ENCODE data around the gene SLC66A1.

SLC66A1 gene

GRCh38 chr1:19313961-19314882 lies 2.1 kb downstream of the SLC66A1 start:
- Histone ChIP-seq H3K9me3 (ENCODE audit: severe bottlenecking) (no peaks in the 10 kb centered on the region), H3K4me1 (ENCODE audit: insufficient read depth, poor library complexity, severe bottlenecking) (peaks cover 6% of the 10 kb centered on the region), H3K27me3 (ENCODE audit: insufficient read depth, poor library complexity, severe bottlenecking) (no peaks in the 10 kb centered on the region), H3K27ac (ENCODE audit: poor library complexity, severe bottlenecking) (peak overlapping the region; percentile 25), H3K36me3 (ENCODE audit: low read depth) (peaks cover 12% of the 10 kb centered on the region; the same call in 1 of the 2 replicates), H3K4me3 (ENCODE audit: severe bottlenecking) (no peak overlapping the region)
- ATAC-seq (ENCODE audit: low read depth), result no peak
- DNase-seq (ENCODE audit: low spot score), result peak; percentile 23
- no peak for TF ChIP-seq CTCF (IDR thresholded peaks at IDR 0.05; ENCODE audit: poor library complexity, severe bottlenecking)

GRCh38 chr1:19315378-19316198 lies 3.5 kb downstream of the SLC66A1 start:
- H3K4me3 ChIP-seq (ENCODE audit: severe bottlenecking), result no peak overlapping the region
- no peak for TF ChIP-seq CTCF (IDR thresholded peaks at IDR 0.05; ENCODE audit: poor library complexity, severe bottlenecking)
- DNase-seq (ENCODE audit: low spot score), result peak; percentile 45

GRCh38 chr1:19317126-19317910 lies 5.2 kb downstream of the SLC66A1 start:
- no peak for ATAC-seq (ENCODE audit: low read depth)

More at GRCh38 chr1:19315378-19316198, 3.5 kb downstream of the SLC66A1 start:
- Histone ChIP-seq H3K27me3 (ENCODE audit: insufficient read depth, poor library complexity, severe bottlenecking) (no peaks in the 10 kb centered on the region), H3K9me3 (ENCODE audit: severe bottlenecking) (no peaks in the 10 kb centered on the region), H3K4me1 (ENCODE audit: insufficient read depth, poor library complexity, severe bottlenecking) (peaks cover 6% of the 10 kb centered on the region), H3K27ac (ENCODE audit: poor library complexity, severe bottlenecking) (peak overlapping the region; percentile 25), H3K36me3 (ENCODE audit: low read depth) (peaks cover 14% of the 10 kb centered on the region; the same call in 1 of the 2 replicates)
- ATAC-seq (ENCODE audit: low read depth), result no peak

GRCh38 chr1:19319196-19319595 lies 7.1 kb downstream of the SLC66A1 start:
- peaks cover 17% of the 10 kb centered on the region for H3K36me3 ChIP-seq (ENCODE audit: low read depth)
- H3K4me3 ChIP-seq (ENCODE audit: severe bottlenecking), result no peak overlapping the region
- TF ChIP-seq CTCF (IDR thresholded peaks at IDR 0.05; ENCODE audit: poor library complexity, severe bottlenecking), result no peak
- no peak overlapping the region for H3K27ac ChIP-seq (ENCODE audit: poor library complexity, severe bottlenecking)
- no peaks in the 10 kb centered on the region for H3K27me3 ChIP-seq (ENCODE audit: insufficient read depth, poor library complexity, severe bottlenecking)
- DNase-seq (ENCODE audit: low spot score) (no peak), ATAC-seq (ENCODE audit: low read depth) (peak; percentile 25; the same call in 1 of the 3 replicates)
- H3K4me1 ChIP-seq (ENCODE audit: insufficient read depth, poor library complexity, severe bottlenecking), result peaks cover 3% of the 10 kb centered on the region
- H3K9me3 ChIP-seq (ENCODE audit: severe bottlenecking), result no peaks in the 10 kb centered on the region

More at GRCh38 chr1:19317126-19317910, 5.2 kb downstream of the SLC66A1 start:
- peaks cover 3% of the 10 kb centered on the region for H3K4me1 ChIP-seq (ENCODE audit: insufficient read depth, poor library complexity, severe bottlenecking)
- DNase-seq (ENCODE audit: low spot score), result peak; percentile 31
- no peak overlapping the region for H3K4me3 ChIP-seq (ENCODE audit: severe bottlenecking)
- no peaks in the 10 kb centered on the region for H3K9me3 ChIP-seq (ENCODE audit: severe bottlenecking)
- peaks cover 14% of the 10 kb centered on the region; the same call in 1 of the 2 replicates for H3K36me3 ChIP-seq (ENCODE audit: low read depth)
- TF ChIP-seq CTCF (IDR thresholded peaks at IDR 0.05; ENCODE audit: poor library complexity, severe bottlenecking), result no peak
- no peak overlapping the region for H3K27ac ChIP-seq (ENCODE audit: poor library complexity, severe bottlenecking)
- H3K27me3 ChIP-seq (ENCODE audit: insufficient read depth, poor library complexity, severe bottlenecking), result no peaks in the 10 kb centered on the region

Data from RWPE2 (cell line).